ENCODE results near the gene CHPF.

DNA sequence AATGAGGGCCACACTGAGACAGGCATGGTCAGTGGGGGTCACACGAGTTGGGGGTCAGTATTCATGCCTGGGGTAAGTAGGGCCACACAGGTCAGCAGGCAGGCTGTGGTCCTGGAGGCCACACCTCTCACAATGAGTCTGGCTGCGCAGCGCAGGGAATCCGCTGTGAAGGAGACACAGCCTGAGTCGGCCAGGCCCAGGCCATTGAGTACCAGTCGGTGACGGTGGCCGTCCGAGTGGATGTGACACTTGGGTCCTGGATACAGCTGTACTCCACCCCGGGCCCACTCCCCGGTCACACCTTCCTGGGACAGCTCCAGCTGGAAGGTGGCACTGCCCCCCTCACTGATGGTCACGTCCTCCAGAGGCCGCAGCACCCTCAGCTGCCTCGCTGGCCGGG, 10.7 kb upstream of the CHPF start:
- TF ChIP-seq YY1 (IDR thresholded peaks at IDR 0.05; ENCODE audit: insufficient read depth, insufficient read length) (no peak), ZNF274 (IDR thresholded peaks at IDR 0.05; ENCODE audit: low read depth, low read length) (no peak), SUZ12 (IDR thresholded peaks at IDR 0.05; ENCODE audit: extremely low read depth, insufficient read depth, insufficient read length) (no peak)
